ENCODE measurements around the gene ZFPM1. TPM values are rescaled to one million over a fixed set of nuclear protein-coding genes. Genes with fewer than 3 reads are reported as not detected.

ZFPM1 gene
- total RNA-seq, 1 donor from 2014 or later = 6.2 TPM

DNA sequence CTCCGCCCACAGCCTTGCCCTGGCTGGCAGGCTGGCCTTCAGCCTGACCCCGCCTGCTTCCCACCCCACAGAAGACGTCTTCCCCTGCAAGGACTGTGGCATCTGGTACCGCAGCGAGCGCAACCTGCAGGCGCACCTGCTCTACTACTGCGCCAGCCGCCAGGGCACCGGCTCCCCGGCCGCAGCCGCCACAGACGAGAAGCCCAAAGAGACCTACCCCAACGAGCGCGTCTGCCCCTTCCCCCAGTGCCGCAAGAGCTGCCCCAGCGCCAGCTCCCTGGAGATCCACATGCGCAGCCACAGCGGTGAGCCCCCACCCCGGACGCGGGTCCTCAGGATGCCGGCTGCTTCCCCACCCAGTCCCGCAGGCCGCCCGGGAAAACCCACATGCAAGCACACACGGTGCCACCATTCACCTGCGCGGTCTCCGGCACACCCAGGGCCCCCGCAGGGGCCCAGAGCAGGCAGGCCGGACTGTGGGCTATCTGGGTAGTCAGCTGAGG lies 78.9 kb downstream of the ZFPM1 start:
- H3K27me3 ChIP-seq (ENCODE audit: control insufficient read depth, insufficient read depth, low read length) = no peaks in the 10 kb centered on the region
- TF ChIP-seq, protein P1, sequence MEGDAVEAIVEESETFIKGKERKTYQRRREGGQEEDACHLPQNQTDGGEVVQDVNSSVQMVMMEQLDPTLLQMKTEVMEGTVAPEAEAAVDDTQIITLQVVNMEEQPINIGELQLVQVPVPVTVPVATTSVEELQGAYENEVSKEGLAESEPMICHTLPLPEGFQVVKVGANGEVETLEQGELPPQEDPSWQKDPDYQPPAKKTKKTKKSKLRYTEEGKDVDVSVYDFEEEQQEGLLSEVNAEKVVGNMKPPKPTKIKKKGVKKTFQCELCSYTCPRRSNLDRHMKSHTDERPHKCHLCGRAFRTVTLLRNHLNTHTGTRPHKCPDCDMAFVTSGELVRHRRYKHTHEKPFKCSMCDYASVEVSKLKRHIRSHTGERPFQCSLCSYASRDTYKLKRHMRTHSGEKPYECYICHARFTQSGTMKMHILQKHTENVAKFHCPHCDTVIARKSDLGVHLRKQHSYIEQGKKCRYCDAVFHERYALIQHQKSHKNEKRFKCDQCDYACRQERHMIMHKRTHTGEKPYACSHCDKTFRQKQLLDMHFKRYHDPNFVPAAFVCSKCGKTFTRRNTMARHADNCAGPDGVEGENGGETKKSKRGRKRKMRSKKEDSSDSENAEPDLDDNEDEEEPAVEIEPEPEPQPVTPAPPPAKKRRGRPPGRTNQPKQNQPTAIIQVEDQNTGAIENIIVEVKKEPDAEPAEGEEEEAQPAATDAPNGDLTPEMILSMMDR (IDR thresholded peaks at IDR 0.05; ENCODE audit: insufficient read depth, low read length, poor library complexity, severe bottlenecking) = no peak
- peaks cover 1% of the 10 kb centered on the region for H3K36me3 ChIP-seq (ENCODE audit: control insufficient read depth, insufficient read depth, low read length)
- DNase-seq (ENCODE audit: low read depth) = no peak
- H3K4me3 ChIP-seq (ENCODE audit: low read depth, low read length) = no peak overlapping the region

DNA sequence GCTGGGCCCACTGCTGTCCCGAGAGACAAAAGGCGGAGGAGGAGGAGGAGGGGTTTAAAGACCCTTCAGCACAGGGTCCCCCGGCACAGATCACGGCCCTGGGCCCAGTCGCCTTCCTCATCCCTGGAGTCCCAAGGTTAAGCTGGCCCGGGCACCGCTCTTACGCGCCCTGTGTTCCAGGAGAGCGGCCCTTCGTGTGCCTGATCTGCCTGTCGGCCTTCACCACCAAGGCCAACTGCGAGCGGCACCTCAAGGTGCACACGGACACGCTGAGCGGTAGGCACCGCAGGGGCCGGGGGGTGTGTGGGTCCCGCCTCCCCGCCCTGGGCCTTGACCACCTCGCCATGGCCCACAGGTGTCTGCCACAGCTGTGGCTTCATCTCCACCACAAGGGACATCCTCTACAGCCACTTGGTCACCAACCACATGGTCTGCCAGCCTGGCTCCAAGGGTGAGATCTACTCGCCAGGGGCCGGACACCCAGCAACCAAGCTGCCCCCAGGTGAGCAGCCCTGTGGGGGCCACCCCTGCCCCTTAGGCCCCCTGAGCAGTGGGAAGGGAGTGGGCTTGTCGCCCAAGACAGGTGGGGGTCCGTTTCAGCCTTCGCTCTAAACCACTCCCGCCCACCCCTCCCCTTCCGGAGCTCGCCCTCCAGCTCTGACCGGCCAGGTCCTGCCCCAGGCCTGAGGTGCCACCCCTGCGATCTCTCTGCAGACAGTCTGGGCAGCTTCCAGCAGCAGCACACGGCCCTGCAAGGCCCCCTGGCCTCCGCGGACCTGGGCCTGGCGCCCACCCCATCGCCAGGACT lies 79.6 kb downstream of the ZFPM1 start:
- no peak overlapping the region for H3K4me3 ChIP-seq (ENCODE audit: low read depth, low read length)
- H3K36me3 ChIP-seq (ENCODE audit: control insufficient read depth, insufficient read depth, low read length) = peaks cover 1% of the 10 kb centered on the region
- TF ChIP-seq, protein P1 (IDR thresholded peaks at IDR 0.05; ENCODE audit: insufficient read depth, low read length, poor library complexity, severe bottlenecking) = no peak
- DNase-seq (ENCODE audit: low read depth) = no peak
- H3K27me3 ChIP-seq (ENCODE audit: control insufficient read depth, insufficient read depth, low read length) = peaks cover under 1% of the 10 kb centered on the region

DNA sequence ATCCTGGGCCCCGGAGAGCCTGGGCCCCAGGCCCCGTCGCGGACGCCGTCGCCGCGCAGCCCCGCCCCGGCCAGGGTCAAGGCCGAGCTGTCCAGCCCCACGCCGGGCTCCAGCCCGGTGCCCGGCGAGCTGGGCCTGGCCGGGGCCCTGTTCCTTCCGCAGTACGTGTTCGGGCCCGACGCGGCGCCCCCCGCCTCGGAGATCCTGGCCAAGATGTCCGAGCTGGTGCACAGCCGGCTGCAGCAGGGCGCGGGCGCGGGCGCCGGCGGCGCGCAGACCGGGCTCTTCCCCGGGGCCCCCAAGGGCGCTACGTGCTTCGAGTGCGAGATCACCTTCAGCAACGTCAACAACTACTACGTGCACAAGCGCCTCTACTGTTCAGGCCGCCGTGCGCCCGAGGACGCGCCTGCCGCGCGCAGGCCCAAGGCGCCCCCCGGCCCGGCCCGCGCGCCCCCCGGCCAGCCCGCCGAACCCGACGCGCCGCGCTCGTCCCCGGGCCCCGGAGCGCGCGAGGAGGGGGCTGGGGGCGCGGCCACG lies 80.4 kb downstream of the ZFPM1 start:
- TF ChIP-seq, protein P1 (IDR thresholded peaks at IDR 0.05; ENCODE audit: insufficient read depth, low read length, poor library complexity, severe bottlenecking) = no peak
- H3K27me3 ChIP-seq (ENCODE audit: control insufficient read depth, insufficient read depth, low read length) = peaks cover 7% of the 10 kb centered on the region
- H3K36me3 ChIP-seq (ENCODE audit: control insufficient read depth, insufficient read depth, low read length) = peaks cover 1% of the 10 kb centered on the region
- peak overlapping the region; percentile 42 for H3K4me3 ChIP-seq (ENCODE audit: low read depth, low read length)
- DNase-seq (ENCODE audit: low read depth) = no peak

DNA sequence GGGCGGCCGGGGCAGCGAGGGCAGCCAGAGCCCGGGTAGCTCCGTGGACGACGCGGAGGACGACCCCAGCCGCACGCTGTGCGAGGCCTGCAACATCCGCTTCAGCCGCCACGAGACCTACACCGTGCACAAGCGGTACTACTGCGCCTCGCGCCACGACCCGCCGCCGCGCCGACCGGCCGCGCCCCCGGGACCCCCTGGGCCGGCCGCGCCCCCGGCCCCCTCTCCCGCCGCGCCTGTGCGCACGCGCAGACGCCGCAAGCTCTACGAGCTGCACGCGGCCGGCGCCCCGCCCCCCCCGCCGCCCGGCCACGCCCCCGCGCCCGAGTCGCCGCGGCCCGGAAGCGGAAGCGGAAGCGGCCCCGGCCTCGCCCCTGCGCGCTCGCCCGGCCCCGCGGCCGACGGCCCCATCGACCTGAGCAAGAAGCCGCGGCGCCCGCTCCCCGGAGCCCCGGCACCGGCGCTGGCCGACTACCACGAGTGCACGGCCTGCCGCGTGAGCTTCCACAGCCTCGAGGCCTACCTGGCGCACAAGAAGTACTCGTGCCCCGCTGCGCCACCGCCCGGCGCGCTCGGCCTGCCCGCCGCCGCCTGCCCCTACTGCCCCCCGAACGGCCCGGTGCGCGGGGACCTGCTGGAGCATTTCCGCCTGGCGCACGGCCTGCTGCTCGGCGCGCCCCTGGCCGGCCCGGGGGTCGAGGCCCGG lies 81.0 kb downstream of the ZFPM1 start:
- DNase-seq (ENCODE audit: low read depth) = no peak
- peak overlapping the region; percentile 60 for H3K4me3 ChIP-seq (ENCODE audit: low read depth, low read length)
- TF ChIP-seq, protein P1 (IDR thresholded peaks at IDR 0.05; ENCODE audit: insufficient read depth, low read length, poor library complexity, severe bottlenecking) = no peak
- H3K36me3 ChIP-seq (ENCODE audit: control insufficient read depth, insufficient read depth, low read length) = peaks cover 1% of the 10 kb centered on the region
- peaks cover 12% of the 10 kb centered on the region for H3K27me3 ChIP-seq (ENCODE audit: control insufficient read depth, insufficient read depth, low read length)

DNA sequence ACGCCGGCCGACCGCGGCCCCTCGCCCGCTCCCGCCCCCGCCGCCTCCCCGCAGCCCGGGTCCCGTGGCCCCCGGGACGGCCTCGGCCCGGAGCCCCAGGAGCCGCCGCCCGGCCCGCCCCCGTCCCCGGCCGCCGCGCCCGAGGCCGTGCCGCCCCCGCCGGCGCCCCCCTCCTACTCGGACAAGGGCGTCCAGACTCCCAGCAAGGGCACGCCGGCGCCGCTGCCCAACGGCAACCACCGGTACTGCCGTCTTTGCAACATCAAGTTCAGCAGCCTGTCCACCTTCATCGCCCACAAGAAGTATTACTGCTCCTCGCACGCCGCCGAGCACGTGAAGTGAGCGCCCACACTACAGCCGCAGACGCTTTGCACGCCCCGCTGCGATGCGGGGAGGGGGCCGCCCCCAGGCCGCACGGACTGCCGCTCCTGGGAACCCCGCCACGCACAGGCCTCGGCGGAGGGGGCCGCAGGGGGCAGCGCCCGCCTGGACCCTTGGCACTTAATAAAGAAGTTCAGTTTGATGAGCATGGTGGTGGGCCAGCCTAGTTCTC lies 81.6 kb downstream of the ZFPM1 start:
- Histone ChIP-seq H3K27me3 (ENCODE audit: control insufficient read depth, insufficient read depth, low read length) (peaks cover 19% of the 10 kb centered on the region), H3K4me3 (ENCODE audit: low read depth, low read length) (peak overlapping the region; percentile 60), H3K36me3 (ENCODE audit: control insufficient read depth, insufficient read depth, low read length) (no peaks in the 10 kb centered on the region)
- TF ChIP-seq, protein P1 (IDR thresholded peaks at IDR 0.05; ENCODE audit: insufficient read depth, low read length, poor library complexity, severe bottlenecking) = no peak
- DNase-seq (ENCODE audit: low read depth) = no peak

All from kidney epithelial cell (primary cell).